ENCODE data around the gene CD58. TPM values are rescaled to one million over a fixed set of nuclear protein-coding genes. Genes with fewer than 3 reads are reported as not detected.

The CD58 gene
- total and polyA plus RNA-seq, 9 of the 15 experiments (the other 6 are each of a cell fraction or from before 2014, with no cell fraction given): 18.1 to 113 (median 37.4) TPM

DNA sequence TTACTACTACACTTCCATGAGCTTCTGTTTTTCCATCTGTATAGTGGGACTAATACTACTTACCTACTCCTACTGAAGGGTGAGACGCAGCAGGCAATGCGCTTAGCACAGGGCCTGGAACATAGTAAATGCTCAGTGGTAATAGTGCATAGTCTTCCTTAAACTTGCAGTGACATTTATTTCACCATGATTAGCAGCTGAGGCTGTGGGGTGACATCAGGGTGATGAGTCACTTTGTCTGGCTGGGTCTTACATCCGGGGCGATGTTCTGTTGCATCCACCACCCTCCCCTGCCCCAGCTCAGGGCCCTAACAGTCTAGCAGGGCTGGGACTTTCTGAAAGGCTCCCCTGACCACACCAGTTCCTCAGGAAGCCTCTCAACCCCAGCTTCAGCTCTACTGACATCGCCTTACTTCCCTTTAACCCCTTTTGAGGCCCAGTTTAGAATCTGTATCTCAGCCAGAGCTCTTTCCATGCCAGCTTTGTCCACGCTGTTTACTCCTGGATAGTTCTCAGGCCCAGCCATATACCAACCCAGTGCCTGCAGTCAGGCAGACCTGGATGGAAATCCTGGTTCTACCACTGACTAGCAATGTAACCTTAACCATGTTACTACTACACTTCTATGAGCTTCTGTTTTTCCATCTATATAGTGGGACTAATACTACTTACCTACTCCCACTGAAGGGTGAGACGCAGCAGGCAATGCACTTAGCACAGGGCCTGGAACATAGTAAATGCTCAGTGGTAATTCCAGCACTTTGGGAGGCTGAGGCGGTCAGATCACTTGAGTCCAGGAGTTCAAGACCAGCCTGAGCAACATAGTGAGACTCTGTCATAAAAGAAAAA is 66.3 kb downstream of the CD58 start (continued):
- TF ChIP-seq MCM2 (IDR thresholded peaks at IDR 0.05; ENCODE audit: low read depth) (no peak), BCL6 (CRISPR knock-in tag; IDR thresholded peaks at IDR 0.05) (no peak), GTF2B (IDR thresholded peaks at IDR 0.05; ENCODE audit: extremely low read depth, insufficient read length) (no peak), KLF16 (IDR thresholded peaks at IDR 0.05) (no peak), TAF9B (IDR thresholded peaks at IDR 0.05; ENCODE audit: partially characterized antibody) (peak; percentile 96), ZNF41 (CRISPR knock-in tag; conservative IDR thresholded peaks at IDR 0.05) (no peak), KAT2B (IDR thresholded peaks at IDR 0.05; ENCODE audit: low read depth, low read length) (no peak), ZNF316 (IDR thresholded peaks at IDR 0.05) (peak; percentile 86), CEBPZ (IDR thresholded peaks at IDR 0.05; ENCODE audit: borderline replicate concordance, low read depth, low read length) (no peak), MXD1 (CRISPR knock-in tag; IDR thresholded peaks at IDR 0.05; ENCODE audit: borderline replicate concordance, poor library complexity, severe bottlenecking) (no peak), CTCF (IDR thresholded peaks at IDR 0.05 in 2 of 3, conservative IDR thresholded peaks at IDR 0.05 in 1 of 3; ENCODE audit: insufficient read depth in 2 of 3, low read depth in 1 of 3, low read length in 3 of 3) (no peak), ZNF121 (CRISPR knock-in tag; conservative IDR thresholded peaks at IDR 0.05) (no peak; the same call in 1 of the 2 replicates), JUN (IDR thresholded peaks at IDR 0.05; ENCODE audit: borderline replicate concordance, low read depth, low read length) (peak; percentile 98), JUN (CRISPR knock-in tag; IDR thresholded peaks at IDR 0.05; ENCODE audit: borderline replicate concordance) (peak; percentile 98), TSC22D4 (tag; IDR thresholded peaks at IDR 0.05) (no peak)
- TF ChIP-seq, protein P1, sequence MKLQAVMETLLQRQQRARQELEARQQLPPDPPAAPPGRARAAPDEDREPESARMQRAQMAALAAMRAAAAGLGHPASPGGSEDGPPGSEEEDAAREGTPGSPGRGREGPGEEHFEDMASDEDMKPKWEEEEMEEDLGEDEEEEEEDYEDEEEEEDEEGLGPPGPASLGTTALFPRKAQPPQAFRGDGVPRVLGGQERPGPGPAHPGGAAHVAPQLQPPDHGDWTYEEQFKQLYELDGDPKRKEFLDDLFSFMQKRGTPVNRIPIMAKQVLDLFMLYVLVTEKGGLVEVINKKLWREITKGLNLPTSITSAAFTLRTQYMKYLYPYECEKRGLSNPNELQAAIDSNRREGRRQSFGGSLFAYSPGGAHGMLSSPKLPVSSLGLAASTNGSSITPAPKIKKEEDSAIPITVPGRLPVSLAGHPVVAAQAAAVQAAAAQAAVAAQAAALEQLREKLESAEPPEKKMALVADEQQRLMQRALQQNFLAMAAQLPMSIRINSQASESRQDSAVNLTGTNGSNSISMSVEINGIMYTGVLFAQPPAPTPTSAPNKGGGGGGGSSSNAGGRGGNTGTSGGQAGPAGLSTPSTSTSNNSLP (IDR thresholded peaks at IDR 0.05; ENCODE audit: borderline replicate concordance, low read depth, low read length): peak; percentile 19; the same call in 1 of the 2 replicates
- TF ChIP-seq, protein P2, sequence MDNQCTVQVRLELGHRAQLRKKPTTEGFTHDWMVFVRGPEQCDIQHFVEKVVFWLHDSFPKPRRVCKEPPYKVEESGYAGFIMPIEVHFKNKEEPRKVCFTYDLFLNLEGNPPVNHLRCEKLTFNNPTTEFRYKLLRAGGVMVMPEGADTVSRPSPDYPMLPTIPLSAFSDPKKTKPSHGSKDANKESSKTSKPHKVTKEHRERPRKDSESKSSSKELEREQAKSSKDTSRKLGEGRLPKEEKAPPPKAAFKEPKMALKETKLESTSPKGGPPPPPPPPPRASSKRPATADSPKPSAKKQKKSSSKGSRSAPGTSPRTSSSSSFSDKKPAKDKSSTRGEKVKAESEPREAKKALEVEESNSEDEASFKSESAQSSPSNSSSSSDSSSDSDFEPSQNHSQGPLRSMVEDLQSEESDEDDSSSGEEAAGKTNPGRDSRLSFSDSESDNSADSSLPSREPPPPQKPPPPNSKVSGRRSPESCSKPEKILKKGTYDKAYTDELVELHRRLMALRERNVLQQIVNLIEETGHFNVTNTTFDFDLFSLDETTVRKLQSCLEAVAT (IDR thresholded peaks at IDR 0.05): peak in 1 of 2 experiments; percentile 39; a peak in 3 of 4 replicates
